Measurements from ENCODE around the gene MBD3L2.
A peak's percentile ranks its signal among the peaks of the same experiment; 100 is the strongest.
"Not testable (repeated sequence)": the region's sequence is repeated elsewhere in the genome, so short reads cannot be mapped to it uniquely, and the experiment has no call there.

Gene MBD3L2

GRCh38 chr19:7063764-7064418 lies 14.8 kb downstream of the MBD3L2 start:
- DNase-seq: no peak

GRCh38 chr19:7067122-7067521 lies 18.0 kb downstream of the MBD3L2 start:
- DNase-seq: not testable (repeated sequence)

DNA sequence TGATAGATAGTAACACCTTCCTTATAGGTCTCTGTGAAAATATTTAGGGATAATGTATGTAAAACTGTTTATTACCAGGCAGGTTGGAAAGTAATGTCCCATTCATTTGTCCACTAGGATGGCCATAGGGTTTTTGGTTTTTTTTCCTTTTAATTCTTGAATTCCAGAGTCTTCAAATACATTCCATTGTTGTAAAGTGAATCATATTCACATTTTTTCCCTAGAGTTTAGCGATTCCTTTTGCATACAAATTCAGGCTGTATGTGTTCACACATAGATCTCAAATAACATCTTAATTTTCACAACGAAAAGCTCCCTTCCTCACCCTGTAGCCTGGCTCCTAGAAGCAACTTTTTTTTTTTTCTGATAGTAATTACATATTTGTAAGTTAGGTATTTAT lies 18.6 kb downstream of the MBD3L2 start:
- no peak for DNase-seq

GRCh38 chr19:7068599-7068998 lies 19.5 kb downstream of the MBD3L2 start:
- no peak for DNase-seq

GRCh38 chr19:7069042-7069903 lies 20.2 kb downstream of the MBD3L2 start, which contains the start of gene ZNF557:
TSS of gene ZNF557 (plus strand) at chr19:7069703. CDS start at chr19:7075075, 5,372 bp downstream.
- peak; percentile 95 for DNase-seq

DNA sequence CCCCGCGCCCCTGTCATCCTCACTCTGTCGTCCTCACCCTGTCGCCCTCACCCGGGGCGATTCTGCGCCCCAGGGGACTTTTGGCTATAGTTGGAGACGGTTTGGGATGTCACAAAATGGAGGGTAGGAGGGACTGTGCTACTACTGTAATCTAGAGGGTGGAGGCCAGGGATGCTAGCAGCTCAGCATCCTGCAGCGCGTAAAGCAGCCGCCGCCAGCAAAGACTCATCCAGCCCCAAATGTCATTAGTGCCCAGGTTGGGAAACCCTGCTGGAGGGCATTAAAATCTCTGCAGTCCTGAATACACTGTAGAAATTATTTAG lies 20.7 kb downstream of the MBD3L2 start:
- DNase-seq: no peak

DNA sequence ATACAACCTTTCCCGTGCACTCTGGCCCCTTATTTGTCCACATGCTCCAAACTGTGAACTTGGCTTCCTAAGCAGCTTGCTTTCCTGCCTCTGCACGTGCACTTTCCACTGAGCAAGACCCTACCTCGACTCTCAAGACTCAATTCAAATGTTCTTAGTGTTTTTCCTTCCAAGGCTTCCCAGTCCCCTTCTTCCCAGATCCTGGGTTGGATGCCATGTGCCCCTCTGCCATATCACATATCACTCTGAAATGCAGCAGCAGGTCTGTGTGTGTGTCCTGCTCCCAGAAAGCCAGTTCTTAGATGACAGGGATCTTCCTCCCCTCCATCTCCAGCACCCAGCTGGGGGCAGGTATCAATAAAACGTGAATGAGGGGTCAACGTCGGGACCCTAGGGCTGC lies 23.4 kb downstream of the MBD3L2 start:
- no peak for DNase-seq

- DNase-seq: no peak
These were observed 25.7 kb downstream of the MBD3L2 start for GRCh38 chr19:7074705-7075282.

GRCh38 chr19:7076151-7076550 lies 27.0 kb downstream of the MBD3L2 start:
- DNase-seq: no peak

- no peak for DNase-seq
These were observed 28.9 kb downstream of the MBD3L2 start for GRCh38 chr19:7078008-7078407.

- no peak for DNase-seq
These were observed 34.2 kb downstream of the MBD3L2 start for GRCh38 chr19:7083076-7083956.

DNA sequence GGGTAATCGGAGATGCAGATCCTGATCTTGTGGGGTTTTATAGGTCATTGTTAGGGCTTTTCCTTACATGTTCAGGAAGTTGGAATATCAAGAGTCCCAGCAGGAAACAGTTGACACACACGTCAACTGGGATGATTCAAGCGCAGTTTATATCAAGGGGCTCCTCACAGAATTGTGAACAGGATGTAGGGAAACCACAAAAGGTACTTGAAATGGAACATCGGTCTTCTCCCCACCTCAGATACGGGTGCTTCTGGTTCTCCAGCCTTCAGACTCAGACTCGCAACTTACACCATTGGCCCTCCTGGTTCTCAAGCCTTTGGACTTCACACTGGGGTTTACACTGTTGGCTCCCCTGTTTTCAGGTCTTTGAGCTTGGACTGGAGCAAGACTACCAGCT lies 39.9 kb downstream of the MBD3L2 start:
- no peak for DNase-seq

DNA sequence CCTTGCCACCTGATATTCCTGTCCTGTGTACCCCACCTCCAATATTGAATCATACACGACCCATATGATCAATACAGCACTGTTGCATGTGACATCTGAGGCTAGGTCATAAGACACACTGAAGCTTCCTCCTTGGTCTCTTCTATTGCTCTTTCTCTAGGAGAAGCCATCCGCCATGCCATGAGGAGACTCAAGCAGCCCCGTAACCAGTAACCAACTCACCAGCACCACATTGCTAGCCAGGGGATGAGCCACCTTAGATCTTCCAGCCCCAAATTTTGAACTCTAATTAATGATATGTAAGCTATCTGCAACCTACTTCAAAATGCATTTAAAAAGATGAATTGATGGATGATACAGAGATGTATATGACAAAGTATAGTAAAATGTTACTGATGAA lies 49.0 kb downstream of the MBD3L2 start:
- DNase-seq: no peak

- DNase-seq: peak; percentile 93
These were observed 49.8 kb downstream of the MBD3L2 start for GRCh38 chr19:7098701-7099596.

GRCh38 chr19:7099597-7099921 lies 50.4 kb downstream of the MBD3L2 start:
- DNase-seq: no peak
